Activated T-helper 1 cell treated with anti-CD3 and anti-CD28 coated beads, Interleukin-12 subunit alpha, Interleukin-12 subunit beta, Interleukin-2, Interleukin-4 antibody, amounts not matched to agents 30 ng/mL and 10 ng/mL and 1 ng/mL, durations not matched to agents 14 hours and 24 hours and 36 hours (primary cell): ENCODE data around the gene REEP3. TPM values are rescaled to one million over a fixed set of nuclear protein-coding genes. Genes with fewer than 3 reads are reported as not detected.

ENCODE experiments used
- DNase-seq: peaks from one replicate; pipeline ENCODE4 v3.0.0; 2021; ENCODE audit warnings: low spot score
- H3K27ac Mint-ChIP-seq: one replicate; pipeline ENCODE4 v1.8.0; 2021; ENCODE audit warnings: mild to moderate bottlenecking, mixed read lengths
- H3K27me3 Mint-ChIP-seq: one replicate; pipeline ENCODE4 v1.8.0; 2022; ENCODE audit warnings: mild to moderate bottlenecking, moderate library complexity, mixed read lengths; ENCODE audit not compliant: insufficient read depth
- H3K36me3 Mint-ChIP-seq: one replicate; pipeline ENCODE4 v1.8.0; 2021; ENCODE audit warnings: low read depth, mixed read lengths
- H3K4me1 Mint-ChIP-seq: one replicate; pipeline ENCODE4 v1.8.0; 2021; ENCODE audit warnings: low read depth, mixed read lengths
- H3K4me3 Mint-ChIP-seq: one replicate; pipeline ENCODE4 v1.8.0; 2021; ENCODE audit warnings: mild to moderate bottlenecking, moderate library complexity, mixed read lengths
- H3K9me3 Mint-ChIP-seq: one replicate; pipeline ENCODE4 v1.8.0; 2021; ENCODE audit warnings: mixed read lengths
- intact Hi-C: fragments of 100-400 bp; cut with micrococcal nuclease; formaldehyde crosslinking; loops from one replicate; pipeline ENCODE4 v1.15.1; 2024
- total RNA-seq: library from RNA; stranded (reverse); gene quantifications from 2 replicates; pipeline ENCODE4 v1.2.3, GENCODE V29; 2022

The REEP3 gene
- total RNA-seq, 1 donor from 2014 or later, result 28.2 TPM

DNA sequence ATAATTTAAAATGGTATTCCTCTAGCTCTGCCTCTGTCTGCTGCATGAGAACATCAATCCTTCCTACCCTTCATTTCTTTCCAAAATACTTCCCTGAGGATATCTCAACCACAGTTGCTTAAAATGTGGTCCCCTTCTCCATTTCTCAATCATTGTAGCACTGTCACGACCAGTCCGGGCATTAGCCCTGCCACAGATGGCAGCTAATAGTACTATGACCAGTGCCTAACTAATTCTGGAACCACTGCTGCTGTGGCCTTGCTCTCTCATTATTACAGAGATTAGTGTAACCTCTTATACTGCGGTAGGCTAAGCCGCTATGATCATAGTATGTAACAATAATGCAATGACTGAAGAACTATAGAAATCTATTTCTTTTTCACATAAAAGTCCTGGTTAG is 66.0 kb downstream of the REEP3 start:
- H3K27ac Mint-ChIP-seq, result no peak overlapping the region
- H3K4me3 Mint-ChIP-seq, result no peak overlapping the region
- peaks cover 2% of the 10 kb centered on the region for H3K36me3 Mint-ChIP-seq
- intact Hi-C loops, result no loop called here
- H3K27me3 Mint-ChIP-seq, result no peaks in the 10 kb centered on the region
- no peaks in the 10 kb centered on the region for H3K9me3 Mint-ChIP-seq
- no peak for DNase-seq
- peaks cover under 1% of the 10 kb centered on the region for H3K4me1 Mint-ChIP-seq

DNA sequence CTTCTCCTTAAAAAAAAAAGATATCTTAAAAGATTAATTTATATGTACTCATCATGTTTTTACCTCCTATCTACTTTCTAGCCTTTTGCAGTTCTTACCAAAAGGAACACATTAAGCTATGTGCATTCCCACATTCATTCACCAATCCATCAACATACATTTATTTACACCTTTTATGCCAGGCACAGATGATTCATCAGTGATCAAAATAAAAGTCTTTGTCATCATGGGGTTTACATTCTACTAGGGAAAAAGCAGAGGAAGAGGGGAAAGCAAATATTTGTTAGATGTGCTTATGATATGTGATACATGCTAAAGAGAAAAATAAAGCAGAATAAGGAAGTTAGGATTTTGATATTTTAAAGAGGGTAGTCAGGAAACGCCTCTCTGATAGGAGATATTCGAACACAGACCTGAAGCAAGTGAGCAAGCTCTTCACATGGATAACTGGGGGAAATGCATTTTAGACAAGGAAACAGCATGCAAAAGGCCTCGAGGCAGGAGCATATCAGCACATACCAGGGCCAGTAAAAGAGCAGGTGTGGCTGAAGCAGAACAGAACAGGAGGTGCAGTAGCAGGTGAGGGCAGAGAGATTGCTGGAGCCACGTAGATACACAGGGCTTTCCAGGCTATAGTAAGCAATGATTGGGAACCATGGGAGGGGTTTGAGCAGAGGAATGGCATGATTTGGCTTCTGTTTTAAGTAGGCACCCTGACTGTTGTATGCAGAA is 67.4 kb downstream of the REEP3 start:
- Mint-ChIP-seq H3K4me1 (no peaks in the 10 kb centered on the region), H3K4me3 (no peak overlapping the region), H3K9me3 (no peaks in the 10 kb centered on the region), H3K27me3 (no peaks in the 10 kb centered on the region), H3K27ac (no peak overlapping the region), H3K36me3 (peaks cover 4% of the 10 kb centered on the region)
- no peak for DNase-seq
- intact Hi-C loops, result no loop called here

DNA sequence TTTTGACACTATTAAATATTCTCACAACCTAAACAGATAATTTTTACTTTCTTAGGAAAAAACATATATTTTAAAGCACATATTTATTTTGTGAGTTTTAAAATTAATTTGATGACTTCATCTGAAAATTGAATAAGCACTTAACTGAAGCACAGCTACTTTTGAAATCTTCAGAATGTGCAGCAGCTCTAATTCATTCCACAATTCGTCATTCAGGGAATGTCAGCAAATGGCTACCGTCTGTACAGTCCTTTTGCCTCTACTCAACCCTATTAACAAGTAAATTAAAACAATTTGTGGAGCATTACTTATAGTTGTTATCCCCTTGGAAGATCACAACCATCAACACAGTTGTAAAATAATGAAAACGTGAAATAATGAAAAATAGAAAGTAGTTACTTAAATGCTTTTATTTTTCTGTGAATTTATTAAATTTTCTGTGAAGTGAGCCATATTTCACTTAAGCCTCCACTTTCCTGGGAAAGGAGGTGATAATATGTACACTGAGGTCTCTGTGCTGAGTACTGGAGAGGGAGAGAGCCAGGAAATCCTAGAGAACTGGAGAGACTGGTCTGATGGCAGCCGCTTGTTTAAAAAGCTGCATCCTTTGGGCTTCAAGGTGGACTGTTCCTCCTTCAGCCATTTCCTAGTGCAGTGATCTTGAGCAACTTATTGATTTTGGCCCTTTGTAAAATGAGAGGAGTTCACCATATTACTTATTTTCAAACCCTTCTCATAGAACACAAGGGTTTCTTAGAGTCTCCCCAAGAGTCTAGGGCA is 70.6 kb downstream of the REEP3 start:
- intact Hi-C loops, result no loop called here
- H3K27ac Mint-ChIP-seq, result no peak overlapping the region
- H3K36me3 Mint-ChIP-seq, result peaks cover 13% of the 10 kb centered on the region
- H3K4me3 Mint-ChIP-seq, result no peak overlapping the region
- H3K9me3 Mint-ChIP-seq, result no peaks in the 10 kb centered on the region
- H3K4me1 Mint-ChIP-seq, result no peaks in the 10 kb centered on the region
- H3K27me3 Mint-ChIP-seq, result no peaks in the 10 kb centered on the region
- DNase-seq, result no peak

DNA sequence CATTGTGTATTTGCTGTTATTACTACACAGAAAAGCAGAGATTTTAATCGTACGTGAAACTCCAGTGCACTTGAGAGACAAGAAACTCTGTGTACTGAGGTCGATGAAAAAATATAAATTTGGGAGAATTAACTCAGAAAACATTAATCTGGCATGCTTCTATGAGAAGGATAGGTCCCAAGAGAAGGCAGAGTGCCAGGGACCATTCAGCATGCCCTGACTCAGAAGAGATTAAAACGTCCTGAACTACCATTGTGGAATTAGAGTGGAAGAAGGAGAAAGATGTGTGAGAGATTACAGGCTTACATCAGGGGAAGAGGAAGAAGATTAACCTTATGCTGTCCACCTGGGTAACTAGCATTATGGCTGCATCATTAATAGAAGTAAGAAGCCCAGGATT is 72.4 kb downstream of the REEP3 start:
- Mint-ChIP-seq H3K27ac (no peak overlapping the region), H3K27me3 (no peaks in the 10 kb centered on the region), H3K4me1 (no peaks in the 10 kb centered on the region), H3K4me3 (no peak overlapping the region), H3K36me3 (peaks cover 13% of the 10 kb centered on the region), H3K9me3 (no peaks in the 10 kb centered on the region)
- intact Hi-C loops, result no loop called here
- no peak for DNase-seq

DNA sequence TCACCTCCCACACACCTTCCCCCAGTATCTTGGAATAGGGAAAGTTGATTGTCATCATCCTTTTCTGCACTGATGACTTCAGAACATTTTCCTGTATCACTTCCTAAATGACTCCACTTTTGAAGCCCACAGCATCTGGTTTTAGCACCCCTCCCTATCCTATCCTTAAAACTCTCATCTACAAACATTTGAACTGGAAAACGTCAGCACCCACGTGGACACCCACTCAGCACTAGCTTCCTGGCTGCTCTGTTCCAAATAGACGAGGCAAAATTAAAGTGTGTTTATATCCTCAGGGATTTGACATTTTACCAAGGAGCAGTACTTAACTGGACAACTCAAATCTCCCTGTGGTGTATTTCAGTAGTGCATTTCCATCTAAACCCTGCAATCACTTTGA is 73.9 kb downstream of the REEP3 start:
- Mint-ChIP-seq H3K4me1 (no peaks in the 10 kb centered on the region), H3K27me3 (no peaks in the 10 kb centered on the region), H3K4me3 (no peak overlapping the region), H3K9me3 (no peaks in the 10 kb centered on the region), H3K27ac (peak overlapping the region; percentile 9), H3K36me3 (peaks cover 14% of the 10 kb centered on the region)
- DNase-seq, result no peak
- intact Hi-C loops, result no loop called here

DNA sequence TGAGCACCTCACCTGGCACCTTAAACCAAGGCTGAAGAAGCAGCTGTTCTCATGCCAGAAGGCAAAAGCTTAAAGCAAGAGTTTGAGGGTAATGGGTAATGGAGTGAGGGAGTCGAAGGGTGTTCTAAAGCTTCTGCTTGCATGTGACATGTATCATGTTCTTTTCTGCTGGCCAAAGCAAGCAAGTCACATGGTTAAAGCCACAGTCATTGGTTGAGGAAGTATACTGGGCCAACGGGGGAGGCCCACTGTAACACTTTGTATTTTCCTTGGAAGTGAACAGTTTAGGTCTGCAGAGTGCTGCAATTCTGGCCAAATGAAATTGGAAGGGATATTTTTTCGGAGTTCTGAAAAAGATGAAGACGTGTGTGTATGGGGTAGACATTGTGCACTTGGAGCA is 75.7 kb downstream of the REEP3 start:
- peaks cover 14% of the 10 kb centered on the region for H3K36me3 Mint-ChIP-seq
- no peaks in the 10 kb centered on the region for H3K9me3 Mint-ChIP-seq
- H3K4me1 Mint-ChIP-seq, result no peaks in the 10 kb centered on the region
- DNase-seq, result no peak
- H3K4me3 Mint-ChIP-seq, result no peak overlapping the region
- no peaks in the 10 kb centered on the region for H3K27me3 Mint-ChIP-seq
- intact Hi-C loops, result no loop called here
- no peak overlapping the region for H3K27ac Mint-ChIP-seq

DNA sequence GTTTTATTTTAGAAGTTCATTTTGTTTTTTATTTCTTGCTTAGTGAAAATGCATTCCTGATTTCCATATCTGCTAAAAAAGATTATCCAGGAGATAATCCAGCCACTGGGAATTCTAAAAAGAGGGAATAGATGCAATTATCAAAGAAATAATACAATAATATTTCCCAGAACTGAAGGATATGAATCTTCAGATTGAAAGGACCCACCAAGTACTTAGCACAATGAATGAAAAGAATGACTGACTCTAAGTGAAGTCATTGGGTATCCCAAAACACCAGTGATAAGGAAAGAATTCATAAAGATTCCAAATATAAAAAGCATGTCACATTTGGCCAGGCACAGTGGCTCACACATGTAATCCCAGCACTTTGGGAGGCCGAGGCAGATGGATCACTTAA is 79.3 kb downstream of the REEP3 start:
- H3K27me3 Mint-ChIP-seq, result no peaks in the 10 kb centered on the region
- no peak for DNase-seq
- intact Hi-C loops, result no loop called here
- no peak overlapping the region for H3K27ac Mint-ChIP-seq
- H3K4me3 Mint-ChIP-seq, result no peak overlapping the region
- peaks cover 8% of the 10 kb centered on the region for H3K36me3 Mint-ChIP-seq
- peaks cover 7% of the 10 kb centered on the region for H3K4me1 Mint-ChIP-seq
- H3K9me3 Mint-ChIP-seq, result no peaks in the 10 kb centered on the region

DNA sequence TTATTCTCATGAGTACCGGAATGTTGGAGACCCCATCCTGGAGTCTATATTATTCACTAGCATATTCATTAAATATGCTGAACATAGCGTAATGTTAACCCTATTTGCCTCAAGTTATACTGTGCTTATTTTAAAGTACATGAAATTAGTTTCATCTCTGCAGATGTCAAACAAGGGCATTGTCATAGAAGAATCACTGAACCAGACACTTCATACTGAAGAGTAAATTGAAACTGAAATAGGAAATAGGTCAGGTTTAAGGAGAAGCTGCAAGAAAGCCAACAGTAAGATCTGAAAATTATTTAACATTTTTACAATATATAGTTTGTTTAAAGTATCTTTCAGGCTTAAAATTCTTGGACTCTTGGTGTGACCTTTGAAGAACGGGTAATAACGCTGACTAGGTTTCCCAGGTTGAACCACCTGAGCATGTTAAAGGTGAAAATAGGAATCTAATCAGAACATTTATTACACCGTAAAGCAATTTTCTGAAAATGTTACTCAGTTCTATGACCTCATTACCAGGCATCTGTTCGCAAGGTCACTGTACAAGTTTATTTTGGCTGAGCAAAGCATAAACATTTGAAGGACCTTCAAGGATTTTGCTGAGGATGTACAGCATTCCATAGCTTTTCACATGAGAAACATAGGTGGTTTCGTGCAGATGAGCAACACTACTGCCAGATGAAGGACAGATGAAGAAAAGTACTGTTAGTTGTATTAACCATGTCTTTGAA is 82.7 kb downstream of the REEP3 start:
- Mint-ChIP-seq H3K36me3 (peaks cover 5% of the 10 kb centered on the region), H3K4me1 (peaks cover 7% of the 10 kb centered on the region), H3K4me3 (no peak overlapping the region), H3K9me3 (no peaks in the 10 kb centered on the region), H3K27me3 (no peaks in the 10 kb centered on the region), H3K27ac (no peak overlapping the region)
- intact Hi-C loops, result no loop called here
- no peak for DNase-seq

DNA sequence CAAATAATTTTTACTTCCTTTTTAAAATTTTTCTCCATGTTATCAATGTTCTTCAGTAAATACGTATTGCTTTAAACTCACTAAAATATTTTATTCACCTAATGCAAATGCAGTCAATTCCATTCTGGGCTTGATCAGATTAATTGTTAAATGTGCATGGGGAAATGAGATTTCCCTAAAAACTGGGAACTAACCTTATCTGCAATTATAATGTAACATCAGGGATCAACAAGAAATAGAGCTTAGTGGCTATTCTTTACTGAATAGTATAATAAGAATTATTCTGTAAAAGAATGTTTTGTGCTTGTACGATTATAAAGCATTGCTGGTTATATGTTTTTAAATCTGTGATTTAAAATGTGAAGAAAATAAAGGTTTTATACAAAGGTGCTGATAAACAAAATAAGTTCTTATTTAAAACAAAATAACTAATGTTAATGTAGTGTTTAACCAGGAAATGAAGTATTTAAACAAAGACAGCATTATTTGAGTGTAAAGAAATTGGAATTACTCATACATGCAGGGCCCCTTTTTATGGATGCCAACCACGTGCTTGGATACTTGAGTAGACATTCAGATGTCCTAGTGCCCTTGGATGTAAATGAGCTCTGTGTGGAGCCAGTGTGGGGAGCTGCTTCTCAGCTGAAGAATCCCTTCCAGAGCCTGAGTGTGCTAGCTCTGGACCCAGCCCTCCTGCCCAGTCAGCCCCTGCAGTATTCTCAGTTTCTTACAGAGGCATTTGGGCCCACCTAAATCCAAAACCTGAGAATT is 84.2 kb downstream of the REEP3 start:
- Mint-ChIP-seq H3K4me3 (no peak overlapping the region), H3K9me3 (no peaks in the 10 kb centered on the region), H3K36me3 (peaks cover 3% of the 10 kb centered on the region), H3K27me3 (no peaks in the 10 kb centered on the region), H3K4me1 (peaks cover 7% of the 10 kb centered on the region), H3K27ac (no peak overlapping the region)
- no peak for DNase-seq
- intact Hi-C loops, result no loop called here

DNA sequence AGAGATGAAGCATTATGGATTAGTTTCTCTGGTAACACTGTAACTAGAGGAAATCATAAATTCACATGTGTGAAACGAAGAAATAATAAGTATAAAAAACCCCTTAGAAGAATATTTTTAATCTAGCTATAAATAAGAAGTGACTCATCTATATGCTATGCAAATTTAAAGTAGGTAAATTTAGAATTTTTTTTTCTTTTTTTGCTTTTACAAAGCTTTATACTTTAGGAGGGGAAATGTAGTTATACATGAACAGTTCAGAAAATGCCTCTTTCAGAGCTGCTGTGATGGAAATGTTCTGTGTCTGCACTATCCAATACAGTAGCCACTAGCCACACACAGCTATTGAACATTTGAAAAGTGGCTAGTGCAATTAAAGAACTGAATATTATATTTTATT is 87.3 kb downstream of the REEP3 start:
- Mint-ChIP-seq H3K27me3 (no peaks in the 10 kb centered on the region), H3K9me3 (no peaks in the 10 kb centered on the region), H3K36me3 (no peaks in the 10 kb centered on the region), H3K4me1 (peaks cover 10% of the 10 kb centered on the region), H3K27ac (no peak overlapping the region), H3K4me3 (no peak overlapping the region)
- intact Hi-C loops, result no loop called here
- no peak for DNase-seq

DNA sequence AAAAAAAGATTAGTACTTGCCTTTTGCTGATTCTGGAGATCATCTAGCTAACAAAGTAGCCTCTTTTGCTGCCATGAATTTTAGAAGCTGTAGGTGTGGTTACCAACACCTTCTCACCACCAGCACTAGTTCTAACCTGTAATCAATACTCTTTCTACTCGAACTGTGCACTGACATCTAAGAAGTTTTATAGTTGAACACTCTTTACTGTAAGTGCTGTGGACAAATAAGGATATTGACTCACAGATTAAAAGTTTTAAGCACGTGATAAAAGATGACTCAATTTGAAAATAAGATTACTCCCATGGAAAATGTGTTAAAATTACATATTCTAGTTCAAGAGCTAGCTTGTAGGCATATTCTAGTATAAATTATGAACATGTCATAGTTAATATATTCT is 89.9 kb downstream of the REEP3 start:
- Mint-ChIP-seq H3K36me3 (peaks cover 6% of the 10 kb centered on the region), H3K4me3 (no peak overlapping the region), H3K27me3 (no peaks in the 10 kb centered on the region), H3K9me3 (no peaks in the 10 kb centered on the region), H3K4me1 (peaks cover 7% of the 10 kb centered on the region), H3K27ac (no peak overlapping the region)
- intact Hi-C loops, result loop anchor here (5.0 kb wide), 1 partner anchor 94 kb away; no protein-coding TSS in a partner anchor
- DNase-seq, result no peak

DNA sequence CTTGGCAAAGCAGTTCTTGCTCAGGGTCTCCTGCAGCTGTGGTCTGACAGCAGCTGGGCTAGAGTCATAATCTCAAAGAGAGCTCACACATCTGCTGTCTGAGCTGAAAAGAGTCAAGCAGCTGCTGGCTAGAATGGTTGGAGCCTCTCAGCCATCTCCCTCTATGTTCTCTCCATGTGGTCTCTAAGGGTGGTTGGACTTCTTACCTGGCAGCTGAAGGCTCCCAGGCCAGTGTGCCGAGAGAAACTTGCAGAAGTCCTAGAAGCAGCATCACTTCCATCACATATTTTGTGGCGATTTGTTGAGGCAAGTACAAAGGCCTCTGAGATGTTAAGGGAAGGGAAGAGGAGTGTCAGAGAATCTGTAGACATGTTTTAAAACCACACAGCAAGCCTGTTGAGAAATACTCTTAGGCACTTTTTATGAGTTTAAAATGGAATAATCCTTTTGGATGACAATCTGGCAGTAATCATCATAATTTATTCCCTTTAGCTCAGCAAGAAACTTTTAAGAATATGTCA is 93.2 kb downstream of the REEP3 start:
- H3K9me3 Mint-ChIP-seq, result no peaks in the 10 kb centered on the region
- no peaks in the 10 kb centered on the region for H3K27me3 Mint-ChIP-seq
- DNase-seq, result no peak
- intact Hi-C loops, result loop anchor here (5.0 kb wide), 1 partner anchor 97 kb away; no protein-coding TSS in a partner anchor
- H3K4me1 Mint-ChIP-seq, result peaks cover 7% of the 10 kb centered on the region
- no peak overlapping the region for H3K4me3 Mint-ChIP-seq
- no peak overlapping the region for H3K27ac Mint-ChIP-seq
- H3K36me3 Mint-ChIP-seq, result peaks cover 11% of the 10 kb centered on the region
